Stimulated activated CD8-positive, alpha-beta memory T cell treated with anti-CD3 and anti-CD28 coated beads, Interleukin-15, amount 100 ng/mL, for 1 hour (primary cell): Measurements from ENCODE around the gene ABLIM1.

ENCODE experiments used
- DNase-seq: peaks from one replicate; pipeline ENCODE4 v3.0.0-alpha.2; 2020; ENCODE audit warnings: low read depth

Gene ABLIM1

DNA sequence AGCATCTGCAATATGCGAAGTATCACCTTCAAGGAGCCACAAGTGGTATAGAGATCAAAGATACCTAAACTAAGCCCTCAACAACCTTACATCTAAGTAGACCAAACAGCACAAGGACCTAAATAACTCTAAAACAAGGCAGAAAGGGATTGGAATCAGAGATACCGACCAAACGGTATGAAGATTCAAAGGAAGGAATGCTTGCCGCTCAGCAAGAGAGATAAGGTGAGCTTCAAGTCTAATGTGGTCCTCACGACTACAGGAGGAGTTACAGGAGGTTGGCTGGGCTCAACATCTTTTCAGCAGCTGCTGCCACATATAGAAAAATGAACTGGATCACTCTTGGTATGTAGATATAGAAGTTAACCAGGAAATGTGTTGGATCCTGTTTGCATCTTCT, 11.6 kb downstream of the ABLIM1 start:
- no peak for DNase-seq

DNA sequence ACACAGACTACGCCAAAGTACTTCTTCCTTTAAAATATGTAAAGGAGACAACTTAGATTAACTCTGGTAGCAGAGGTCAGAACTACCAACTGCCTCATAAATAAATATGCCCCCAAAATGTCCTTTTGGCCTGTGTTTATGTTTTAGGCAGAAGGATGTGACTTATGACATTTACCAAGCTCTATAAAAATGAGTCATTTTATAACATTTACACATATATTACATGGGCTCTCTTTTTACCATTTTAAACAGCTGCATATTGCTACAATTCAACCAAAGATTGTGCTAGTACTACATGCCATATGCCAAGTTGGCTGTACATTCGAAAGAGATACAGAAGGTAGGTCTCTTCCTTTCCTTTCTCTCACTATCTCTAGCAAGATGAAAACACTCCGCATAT, 12.4 kb downstream of the ABLIM1 start:
- no peak for DNase-seq

DNA sequence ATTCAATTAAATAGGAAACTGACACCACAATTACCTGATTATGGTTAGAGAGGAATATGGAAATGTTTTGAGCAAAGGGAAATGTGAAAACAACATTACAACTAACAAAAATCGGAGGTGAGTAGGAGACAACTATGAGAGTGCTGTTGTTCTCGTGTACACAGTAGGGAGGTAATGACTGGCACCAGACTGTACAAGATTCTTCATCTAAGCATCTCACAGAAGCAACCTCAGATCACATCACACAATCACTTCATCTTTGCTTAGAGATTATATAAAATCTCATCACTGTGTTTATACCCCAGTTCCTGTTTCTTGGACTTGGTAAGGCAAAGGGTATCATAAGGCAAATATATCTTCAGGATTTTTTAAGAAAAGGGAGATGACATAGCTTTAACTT, 14.9 kb downstream of the ABLIM1 start:
- DNase-seq, result no peak

DNA sequence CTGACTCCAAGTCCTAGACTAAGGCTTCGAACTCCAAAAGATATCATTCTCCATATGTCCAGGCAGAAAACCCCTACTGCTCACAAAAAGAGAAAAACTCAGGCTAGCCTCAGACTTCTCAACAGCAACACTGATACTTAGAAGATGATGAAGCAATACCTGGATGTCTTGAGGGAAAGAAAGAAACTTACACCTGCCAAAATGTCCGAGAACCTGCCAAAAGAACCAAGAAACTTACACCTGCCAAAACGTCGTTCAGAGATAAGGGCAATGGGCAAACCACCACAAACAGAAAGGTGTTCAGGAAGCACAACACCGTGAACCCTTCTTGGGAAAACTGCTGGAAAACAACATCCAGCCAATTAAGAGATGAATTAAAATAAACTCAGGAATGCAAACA, 15.3 kb downstream of the ABLIM1 start:
- no peak for DNase-seq

DNA sequence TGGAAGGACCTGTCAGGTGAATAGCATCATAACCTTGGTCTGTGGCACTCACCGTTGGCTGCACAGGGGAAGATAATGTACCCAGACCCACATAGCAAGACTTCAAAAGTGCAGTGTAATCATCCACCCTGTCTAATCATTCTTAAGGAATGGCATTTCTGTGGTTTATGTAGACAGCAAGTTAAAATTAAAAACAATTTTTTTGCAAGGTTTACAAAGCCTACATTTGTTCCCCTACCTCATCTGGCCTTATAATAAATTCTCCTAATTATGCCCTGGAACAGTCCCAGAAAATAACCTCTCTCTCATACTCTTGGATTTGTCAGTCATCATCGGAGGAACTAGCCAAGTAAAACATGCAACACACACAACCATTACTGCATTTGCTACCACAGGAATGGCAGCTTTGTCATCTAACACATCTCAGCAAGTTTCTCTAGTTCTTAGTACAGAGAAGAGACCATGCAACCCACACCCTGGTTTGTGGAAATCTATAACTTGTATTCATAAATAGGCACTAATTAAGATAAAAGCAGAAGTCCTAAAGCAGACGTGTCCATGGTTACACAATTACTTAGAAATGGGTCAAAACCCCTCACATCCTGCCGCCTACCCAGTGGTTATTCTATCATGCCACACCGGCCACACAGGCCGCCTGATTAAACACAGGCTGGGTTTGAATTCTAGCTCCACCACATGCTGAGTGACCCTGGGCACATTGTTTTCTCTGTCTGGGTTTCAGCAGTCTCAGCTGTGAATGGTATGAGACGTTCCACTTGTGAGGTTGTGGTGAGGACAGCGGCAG, 19.1 kb downstream of the ABLIM1 start:
- DNase-seq, result no peak

DNA sequence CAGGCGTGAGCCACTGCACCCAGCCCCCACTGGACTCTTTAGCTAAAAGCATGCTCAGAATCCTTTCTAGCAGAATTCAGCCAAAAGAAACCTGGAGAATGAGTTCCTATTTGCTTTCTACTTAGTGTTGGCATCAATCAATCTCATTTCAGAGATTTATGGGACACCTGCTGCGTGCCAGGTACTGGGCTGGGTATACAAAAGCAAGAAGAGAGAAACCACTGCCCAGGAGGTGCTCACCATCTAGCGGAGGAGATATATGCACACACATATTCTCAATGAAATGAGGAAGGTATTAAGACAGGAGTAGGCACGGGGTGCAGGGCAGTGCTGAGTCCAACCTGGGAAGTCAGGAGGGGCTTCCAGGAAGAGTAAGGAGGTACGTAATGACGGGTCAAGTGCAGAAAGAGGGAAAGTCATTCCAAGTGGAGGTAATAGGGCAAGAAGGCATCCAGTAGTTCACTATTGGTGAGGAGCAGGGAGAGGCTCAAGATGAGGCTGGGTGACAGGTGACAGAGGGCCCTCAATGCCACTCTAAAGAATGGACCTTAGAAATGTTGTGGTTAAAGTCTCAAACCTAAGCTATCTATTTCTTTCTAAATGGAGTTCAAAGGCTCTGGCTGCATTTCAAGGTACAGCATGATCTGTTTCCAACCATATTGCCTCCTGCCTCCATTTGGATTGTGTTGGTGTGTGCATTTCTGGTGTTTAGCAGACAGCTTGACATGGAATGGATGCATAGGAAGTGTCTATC, 22.1 kb downstream of the ABLIM1 start:
- no peak for DNase-seq

DNA sequence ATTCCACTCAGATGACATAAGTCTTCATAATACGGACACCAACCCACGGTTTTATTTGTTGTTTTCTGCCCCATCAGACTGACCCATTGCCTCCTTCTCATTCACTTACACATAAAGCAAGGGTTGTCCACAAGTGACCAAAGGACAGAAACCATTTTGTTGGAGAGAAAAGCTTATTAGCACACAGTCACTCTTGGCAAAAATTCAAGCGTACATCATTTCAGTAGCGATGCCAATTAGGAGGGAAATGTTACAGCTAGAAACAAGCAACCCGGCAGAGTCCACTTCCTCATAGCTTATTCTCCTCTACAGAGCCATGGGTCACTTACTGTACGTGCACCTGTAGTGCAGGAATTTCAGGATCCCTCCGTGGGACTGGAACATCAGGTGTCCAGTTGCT, 23.0 kb downstream of the ABLIM1 start:
- DNase-seq, result no peak

DNA sequence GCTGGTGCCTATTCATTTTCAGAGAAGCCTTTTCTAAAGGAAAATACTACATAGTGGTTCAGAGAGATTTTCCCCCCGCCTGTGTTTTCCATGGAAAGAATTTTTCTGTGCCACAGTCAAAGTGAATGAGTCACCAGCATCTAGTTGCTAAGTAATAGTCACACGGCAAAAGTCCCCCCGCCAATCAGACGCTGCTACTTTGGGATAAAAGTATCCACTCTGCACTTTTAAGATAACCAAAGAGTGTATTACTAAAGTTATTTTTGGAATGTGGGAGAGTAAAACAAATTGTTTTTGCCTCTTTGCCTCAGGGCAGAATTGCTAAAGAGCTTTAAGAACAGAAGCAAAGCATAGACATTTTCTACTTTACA, 23.5 kb downstream of the ABLIM1 start:
- DNase-seq, result no peak

DNA sequence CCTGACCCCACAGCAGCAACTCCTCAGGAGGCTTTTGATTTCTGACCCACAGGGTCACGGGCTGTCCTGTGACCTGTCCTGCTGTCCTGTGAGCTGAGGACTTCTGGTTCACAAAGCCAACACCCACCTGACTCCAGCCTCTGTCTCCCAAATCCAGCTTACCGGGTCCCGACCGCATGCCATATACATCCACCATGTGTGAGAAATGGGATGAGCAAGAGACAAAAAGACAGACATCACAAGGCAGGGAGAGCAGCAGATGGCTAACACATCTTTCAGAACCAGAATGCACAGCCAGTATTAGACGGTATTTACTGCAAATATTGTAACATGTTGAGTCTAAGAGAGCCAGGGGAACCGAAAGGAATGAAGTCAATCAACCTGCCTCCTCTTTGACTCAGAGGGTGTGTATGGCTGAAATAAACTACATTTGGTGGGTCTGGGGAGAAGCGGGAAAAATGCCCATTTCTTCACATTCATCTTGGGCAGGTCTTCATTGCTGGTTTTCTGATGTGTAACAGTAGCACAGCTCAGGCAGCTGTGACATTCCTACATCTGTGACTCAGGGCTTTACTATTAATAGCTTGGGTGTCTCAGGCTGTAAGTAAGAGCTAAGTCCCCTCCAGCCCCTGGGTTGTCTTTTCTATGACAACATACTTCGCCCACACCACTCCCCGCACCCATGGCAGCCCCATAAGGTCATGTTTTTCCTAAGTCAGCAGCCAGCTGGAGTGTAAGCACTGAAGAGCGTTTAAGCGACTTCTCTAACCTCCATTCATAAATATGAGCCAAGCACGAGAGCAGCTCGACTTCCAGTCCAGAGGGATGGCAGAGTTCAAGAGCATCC, 25.0 kb downstream of the ABLIM1 start:
- DNase-seq, result no peak

DNA sequence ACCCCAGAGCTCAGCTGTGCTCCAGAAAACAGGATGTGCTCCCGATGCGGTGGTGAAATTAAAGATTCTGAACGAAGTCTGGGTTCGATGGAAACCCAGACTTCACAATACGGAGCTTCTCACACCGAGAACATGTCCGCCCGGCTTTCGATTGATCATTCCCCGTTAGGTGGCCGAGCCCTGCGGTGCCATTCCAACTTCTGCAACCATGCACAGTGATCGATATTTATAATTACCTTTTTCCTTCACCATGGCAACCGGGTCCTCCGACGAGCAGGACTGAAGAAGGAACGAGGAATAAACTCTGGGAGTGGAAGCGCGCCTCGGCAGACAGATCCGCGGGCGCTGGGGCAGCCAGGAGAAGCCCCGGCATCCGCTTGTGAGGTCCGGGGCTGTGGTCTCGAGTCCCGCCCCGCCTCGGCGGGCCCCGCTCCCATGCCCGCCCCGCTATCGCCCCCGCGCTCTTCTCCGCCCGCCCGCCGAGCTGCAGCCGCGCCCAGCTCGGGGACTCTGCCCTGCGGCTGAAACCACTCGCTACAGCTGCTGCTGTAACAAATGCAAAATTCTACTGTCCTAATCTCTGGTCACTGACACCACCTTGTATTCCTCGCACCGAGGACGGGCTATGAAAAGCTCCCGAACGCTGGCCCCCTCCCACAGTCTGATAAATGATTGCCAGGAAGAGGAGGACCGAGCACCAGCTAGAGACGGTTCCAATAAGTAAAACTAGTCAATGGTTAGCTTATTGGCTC, 26.2 kb downstream of the ABLIM1 start:
- no peak for DNase-seq

DNA sequence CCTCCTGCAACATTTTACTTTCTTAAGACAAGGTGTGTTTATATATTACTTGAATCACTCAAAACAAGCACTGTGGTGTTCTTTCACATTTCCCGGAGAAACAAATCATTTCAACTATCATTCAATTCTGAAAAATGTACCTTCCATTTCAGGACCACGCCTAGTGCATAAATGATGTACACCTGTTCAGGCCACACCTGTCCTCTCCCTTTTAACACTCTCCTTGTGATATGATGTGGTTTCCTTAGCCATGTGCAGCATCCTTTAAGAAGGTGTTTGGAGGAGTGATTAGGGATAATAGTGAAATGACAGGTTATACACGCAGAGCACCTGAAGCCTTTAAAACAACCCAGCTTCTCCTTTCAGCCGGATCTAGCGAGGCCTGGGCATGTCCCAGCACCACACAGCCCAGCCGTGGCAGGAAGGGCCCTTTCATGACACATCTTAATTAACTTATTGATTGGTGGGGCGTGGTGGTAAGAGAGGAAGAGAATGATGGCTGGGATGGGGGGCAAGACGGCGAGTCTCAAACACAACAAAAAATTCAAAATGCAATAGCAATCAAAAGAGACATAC, 26.9 kb downstream of the ABLIM1 start:
- no peak for DNase-seq

DNA sequence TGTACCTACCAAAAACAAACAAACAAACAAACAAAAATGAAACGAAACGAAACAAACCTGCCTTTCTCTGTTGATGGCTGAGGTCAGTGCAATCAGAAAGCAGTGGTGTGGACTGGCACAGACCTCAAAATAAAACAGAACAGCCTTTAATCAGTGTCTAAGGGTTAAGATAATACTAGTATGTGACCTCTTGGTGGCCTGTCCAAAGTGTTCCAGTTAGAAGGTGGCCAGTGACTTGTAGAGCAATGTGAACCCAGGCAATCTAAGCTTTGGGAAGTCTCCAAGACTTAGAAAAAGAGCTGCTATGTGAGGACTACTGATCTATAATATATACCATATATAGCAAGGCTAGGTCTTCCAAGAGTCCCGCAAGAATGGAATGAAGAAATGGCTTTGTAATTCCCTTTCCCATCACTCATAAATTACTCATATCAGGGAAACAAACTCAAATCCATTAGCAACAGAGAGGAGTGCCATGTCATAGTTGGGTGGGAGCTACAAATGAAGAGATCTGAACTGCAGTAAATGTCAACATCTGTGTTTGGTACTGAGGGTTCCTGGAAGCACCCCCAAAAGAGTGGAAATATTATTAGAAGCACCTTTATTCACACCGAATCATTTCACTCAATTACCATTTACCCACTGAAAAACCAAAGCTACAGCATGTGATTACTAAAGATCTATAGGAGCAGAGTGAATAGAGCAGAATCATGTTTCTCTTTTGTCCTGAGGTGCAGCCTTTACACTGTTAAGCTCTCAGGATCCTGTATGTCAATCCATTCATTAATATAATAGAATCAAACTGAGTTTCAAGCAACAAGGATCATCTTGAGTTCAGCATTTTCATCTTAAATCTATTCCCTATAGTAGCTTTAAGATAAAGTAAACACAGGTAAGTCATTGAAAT, 28.0 kb downstream of the ABLIM1 start:
- DNase-seq, result no peak

DNA sequence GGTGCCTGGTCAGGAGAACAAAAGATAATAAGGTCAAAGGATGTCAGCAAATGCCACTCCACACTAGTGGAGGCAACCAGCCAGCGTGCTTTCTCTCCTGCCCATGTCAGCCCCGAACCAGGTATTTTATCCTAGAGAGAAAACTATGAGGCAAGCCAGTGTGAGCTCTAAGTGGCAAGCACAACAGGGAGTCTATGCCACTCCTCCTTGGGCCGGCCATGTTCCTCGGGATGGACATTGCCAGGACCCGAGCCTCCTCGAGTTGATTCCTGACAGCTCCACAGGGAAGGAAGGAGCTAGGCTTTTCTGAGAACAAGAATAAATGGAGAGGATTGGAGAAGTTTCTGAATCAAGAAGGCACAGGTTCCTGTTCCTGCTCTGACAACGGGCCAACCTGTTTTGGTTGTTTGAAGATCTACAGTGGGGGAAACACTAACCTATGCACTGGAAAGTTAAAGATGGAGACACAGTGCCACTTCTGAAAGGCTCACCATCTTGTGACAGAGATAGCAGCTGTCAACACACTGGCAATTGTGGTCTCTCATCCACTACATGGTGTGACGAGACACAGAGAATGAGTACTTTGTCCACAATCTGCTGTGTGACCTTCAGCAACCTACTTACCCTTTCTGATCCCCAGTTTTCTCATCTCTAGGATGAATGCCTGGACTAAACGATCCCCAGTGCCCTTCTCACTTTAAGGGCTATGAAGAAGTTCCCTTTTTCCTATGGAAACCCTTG, 28.8 kb downstream of the ABLIM1 start:
- DNase-seq, result no peak

DNA sequence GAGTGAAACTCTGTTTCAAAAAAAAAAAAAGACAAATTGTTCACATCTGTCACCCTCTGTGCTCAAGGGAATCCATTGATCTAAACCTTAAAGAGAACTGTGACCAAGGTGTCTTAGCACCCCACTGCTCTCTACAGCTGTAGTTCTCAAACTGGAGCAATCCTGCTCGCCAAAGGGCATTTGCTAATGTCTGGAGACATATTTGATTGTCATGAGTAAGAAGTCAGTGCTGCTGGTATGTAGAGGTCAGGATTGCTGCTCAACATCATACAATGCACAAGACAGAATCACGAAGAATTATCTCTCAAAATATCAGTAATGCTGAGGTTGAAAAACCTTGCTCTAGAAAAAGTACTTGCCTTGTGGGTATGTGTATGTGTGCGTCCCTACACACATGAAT, 30.0 kb downstream of the ABLIM1 start:
- DNase-seq, result no peak

DNA sequence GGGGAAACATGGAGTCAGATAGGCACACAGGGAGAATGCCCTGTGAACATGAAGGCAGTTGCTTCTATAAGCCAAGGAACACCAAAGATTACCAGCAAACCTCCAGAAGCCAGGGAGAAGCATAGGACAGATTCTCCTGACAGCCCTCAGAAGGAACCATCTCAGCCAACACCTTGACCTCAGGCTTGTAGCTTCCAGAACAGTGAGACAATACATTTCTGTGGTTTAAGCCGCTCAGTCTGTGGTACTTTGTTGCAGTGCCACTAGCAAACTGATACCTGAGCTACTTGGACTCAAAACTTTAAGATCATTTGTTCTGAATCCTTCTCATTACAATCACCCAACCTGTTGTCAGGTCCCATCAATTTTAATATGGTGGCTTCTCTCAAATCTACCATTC, 31.2 kb downstream of the ABLIM1 start:
- no peak for DNase-seq

DNA sequence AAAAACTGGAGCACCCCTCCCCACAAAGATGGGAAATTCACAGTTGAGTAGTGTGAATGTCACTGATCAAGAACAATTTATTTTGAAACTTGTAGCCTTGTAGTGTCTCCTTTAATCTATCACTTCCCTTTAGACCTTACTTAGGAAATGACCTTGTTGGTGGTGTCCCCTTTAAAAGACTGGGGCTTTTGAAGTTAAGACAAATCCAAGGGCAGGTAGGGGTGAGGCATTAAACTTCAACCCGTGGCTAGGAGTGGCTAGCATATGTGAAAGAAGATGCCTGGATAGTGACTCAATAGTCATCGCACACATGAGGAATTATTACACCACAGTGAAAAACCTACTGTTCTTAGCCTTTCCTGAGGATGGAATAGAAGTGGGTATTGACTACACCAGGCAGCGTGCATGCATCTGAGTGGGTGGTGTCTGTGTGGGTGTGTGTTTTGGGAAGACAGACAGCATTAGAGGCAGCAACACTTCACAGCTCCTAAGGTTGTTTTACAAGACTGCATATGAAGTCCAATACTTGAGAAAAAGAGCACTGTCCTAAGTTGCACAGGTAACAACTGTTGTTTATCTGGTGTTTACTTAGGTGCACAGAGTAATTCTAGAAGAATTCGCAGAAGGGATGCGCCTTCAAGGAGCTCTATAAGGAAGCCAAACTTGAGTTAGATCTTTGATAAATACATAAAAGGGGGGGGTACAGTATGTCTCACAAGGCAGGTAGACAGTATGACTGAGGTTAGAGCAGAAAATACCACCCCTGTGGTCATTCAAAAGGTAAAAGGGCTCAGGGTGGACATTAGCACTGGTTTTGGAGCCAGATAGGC, 32.9 kb downstream of the ABLIM1 start:
- no peak for DNase-seq

DNA sequence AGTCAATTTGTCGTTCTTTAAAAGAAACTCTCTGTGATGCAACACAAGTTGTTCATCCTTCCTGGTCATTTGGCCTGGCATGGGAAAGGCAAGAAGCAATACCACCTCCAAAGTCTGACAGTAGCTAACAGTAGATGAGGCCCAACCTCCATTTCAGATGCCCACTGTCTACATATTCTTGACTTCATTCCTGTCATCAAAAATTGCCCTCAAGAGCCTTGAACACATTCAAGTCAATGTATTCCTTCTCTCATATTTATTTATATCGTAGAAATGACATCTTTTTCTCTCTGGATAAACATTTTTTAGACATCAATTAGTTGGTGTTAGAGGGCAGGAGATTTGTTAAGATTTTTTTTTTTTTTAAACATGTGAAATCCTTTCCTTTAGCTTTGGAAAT, 33.7 kb downstream of the ABLIM1 start:
- no peak for DNase-seq

DNA sequence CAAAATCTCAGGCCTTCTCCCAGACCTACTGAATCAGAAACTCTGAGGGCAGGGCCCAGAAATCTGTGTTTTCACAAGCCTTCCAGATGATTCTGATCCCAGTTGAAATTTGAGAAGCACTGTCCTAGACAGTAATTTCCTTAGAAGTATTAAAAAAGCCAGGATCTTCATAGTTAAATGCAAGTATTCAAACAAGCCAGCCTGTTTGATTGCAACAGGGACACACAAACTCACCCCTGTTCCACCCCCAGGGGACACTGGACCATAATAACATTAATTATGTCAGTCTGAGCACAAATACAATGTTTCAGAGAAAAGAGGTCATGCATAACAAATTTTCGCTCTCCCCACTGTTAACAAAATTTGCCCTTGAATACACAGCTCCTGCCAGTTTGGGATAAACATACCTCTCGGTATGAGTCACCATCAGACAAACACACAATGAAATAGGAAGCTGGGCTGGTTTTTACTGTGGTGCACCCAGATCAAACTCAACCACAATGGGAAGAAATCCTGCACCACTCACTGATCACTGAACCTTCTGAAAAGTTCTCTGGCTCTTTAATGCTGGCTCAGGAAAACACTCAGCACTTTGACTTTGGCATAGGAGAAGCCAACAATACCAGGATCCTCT, 34.3 kb downstream of the ABLIM1 start:
- DNase-seq, result no peak

DNA sequence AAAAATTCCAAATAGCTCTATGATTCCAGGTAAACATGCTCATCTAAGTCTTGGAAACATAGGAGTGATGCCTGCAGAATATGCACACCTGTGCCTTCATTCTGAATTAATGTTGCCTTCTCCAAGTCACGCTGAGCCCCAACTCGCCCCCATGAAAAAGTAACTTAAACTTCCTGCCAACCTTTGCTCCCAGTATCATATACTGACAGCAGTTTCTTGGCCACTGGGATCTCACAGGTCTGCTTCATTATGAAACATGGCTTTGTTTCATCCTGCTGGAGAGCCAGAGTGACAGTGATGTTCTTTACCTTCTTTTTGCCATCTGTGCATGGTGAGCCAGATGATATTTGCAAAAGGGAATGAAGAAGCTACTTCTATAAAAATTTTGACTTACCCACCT, 34.9 kb downstream of the ABLIM1 start:
- no peak for DNase-seq
